ENCODE measurements around the gene PDGFRB. TPM values are rescaled to one million over a fixed set of nuclear protein-coding genes. Genes with fewer than 3 reads are reported as not detected.
"Not testable (repeated sequence)": the region's sequence is repeated elsewhere in the genome, so short reads cannot be mapped to it uniquely, and the experiment has no call there.

PDGFRB gene
- total RNA-seq, 2 experiments from 2014 or later: 0.61 to 2.1 TPM

DNA sequence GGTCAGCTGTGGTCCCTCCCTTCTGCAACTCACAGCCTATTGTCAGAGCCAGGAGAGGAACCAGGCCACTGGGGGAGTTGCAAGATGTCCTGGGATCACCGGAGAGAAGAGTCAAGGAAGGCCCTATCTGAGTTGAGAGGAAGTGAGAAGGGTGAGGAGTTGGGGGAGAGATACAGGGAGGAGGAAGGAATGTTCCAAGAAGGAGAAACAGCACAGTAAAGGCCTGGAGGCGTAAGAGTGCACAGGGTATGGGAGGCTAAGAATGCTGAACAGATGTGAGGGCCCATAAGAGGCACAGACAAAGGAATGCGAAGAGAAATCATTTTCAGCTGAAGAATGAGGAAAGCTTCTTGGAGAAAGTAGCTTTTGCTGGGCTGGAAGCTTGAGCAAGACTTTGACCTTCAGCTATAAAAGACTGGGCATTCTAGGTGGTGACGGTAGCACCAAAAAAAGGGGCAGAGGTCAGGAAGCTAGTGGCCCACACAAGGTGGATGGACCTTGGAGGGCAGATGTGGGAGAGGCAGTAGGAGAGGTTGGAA is 47.7 kb downstream of the PDGFRB start:
- CTCF ChIA-PET: no interaction called here
- POLR2A ChIA-PET: no interaction called here

DNA sequence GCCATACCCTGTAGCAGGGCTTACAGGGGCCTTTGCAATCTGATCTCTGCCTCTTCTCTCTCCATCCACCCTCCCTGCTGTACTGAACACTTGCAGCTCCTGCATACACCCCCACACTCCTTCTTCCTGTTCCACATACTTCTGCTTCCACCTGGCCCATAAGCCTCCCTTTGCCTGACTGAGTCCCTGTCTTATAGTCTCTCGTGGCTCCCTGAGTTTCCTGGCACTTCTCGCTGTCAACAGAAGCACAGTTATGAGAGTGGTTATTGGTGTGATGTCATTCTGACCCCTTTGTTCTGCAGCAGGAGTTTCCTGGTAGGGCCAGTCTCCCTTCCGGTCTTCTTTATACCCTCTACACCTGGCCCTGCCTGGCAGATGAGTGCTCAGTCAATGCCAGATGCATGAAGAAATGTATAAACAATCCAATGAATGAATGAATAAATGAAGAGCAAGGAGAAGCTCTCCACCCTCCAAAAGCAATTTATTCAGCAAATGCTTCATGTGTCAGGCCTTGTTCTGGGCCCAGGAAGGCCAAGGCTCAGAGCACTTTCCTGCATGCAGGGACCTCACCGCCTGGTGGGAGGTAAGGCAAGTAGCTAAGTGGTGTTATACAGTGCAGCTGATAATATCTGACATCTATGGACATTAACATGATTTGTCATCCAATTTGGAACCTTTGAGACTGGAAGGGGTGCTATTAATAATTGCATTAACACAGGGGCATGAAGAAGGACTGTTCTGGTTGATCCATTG is 48.8 kb downstream of the PDGFRB start:
- ChIA-PET POLR2A (no interaction called here), CTCF (no interaction called here)

- CTCF ChIA-PET: no interaction called here
- POLR2A ChIA-PET: no interaction called here
Measured at GRCh38 chr5:150105928-150106615, 49.6 kb downstream of the PDGFRB start.

GRCh38 chr5:150104550-150104870 is 51.1 kb downstream of the PDGFRB start:
- CTCF ChIA-PET: no interaction called here
- POLR2A ChIA-PET: no interaction called here

DNA sequence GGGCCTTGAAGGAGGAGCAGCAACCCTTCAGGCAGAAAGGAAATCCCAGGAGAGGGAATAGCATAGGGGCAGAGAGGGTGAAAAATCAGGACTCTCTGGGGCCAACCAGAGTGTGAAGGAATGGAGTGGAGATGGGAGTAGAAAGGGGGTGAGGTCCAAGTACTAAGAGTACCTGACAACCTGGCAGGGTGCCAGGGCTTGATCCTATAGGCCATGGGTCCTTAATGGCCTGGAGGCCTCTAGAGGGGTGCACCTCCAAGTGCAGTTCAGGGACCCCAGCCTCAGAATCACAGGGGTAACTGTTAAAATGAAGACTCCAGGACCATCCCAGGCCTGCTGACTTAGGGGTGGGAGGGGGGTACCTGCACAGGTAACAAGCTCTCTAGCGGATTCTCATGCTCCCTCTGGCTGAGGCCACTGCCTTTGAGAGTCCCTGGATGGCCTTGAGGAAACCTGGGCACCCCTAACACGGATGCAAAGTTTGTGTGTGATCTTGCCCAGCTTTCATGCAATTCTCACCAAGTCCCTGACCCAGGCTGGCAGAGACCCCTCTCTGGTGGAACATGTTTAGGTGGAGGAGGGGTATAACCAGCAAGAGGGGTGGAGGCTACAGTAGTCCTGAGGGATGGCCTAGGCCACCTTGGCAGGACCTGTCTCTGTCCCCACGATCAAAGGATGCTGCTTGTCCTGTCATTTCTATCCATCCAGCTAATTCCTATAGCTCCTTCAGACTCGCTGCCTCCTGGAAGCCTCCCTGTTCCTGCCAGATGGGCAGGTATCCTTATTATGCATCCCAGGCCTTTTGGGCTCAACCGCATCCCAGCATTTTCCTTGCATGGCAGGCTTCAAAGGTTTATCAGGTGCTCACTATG is 51.7 kb downstream of the PDGFRB start:
- CTCF ChIA-PET: no interaction called here
- POLR2A ChIA-PET: no interaction called here

DNA sequence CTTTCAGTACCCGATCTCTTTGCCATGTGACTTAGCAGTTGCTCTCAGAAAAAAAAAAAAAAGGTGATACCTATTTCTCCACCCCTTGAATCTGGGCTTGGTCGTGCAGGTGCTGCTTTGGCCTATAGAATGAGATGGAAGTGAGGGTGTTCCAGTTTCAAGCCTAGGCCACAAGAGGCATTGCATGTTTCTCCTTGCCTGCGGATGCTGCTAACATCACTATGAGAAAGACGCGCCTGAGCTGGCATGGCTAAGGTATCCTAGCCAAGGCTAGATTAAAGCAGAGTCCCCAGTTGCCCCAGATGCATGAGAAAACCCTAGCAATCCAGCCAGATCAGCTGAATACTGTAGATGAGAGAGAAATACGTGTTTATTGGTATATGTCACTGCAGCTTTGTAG is 54.6 kb downstream of the PDGFRB start:
- POLR2A ChIA-PET: no interaction called here
- CTCF ChIA-PET: no interaction called here

- ChIA-PET POLR2A (interaction anchor here (0.6 kb wide), 1 partner anchor 37 kb away, joined by 4 read pairs; no protein-coding TSS in a partner anchor), CTCF (no interaction called here)
Measured at GRCh38 chr5:150097152-150097551, 58.5 kb downstream of the PDGFRB start.

DNA sequence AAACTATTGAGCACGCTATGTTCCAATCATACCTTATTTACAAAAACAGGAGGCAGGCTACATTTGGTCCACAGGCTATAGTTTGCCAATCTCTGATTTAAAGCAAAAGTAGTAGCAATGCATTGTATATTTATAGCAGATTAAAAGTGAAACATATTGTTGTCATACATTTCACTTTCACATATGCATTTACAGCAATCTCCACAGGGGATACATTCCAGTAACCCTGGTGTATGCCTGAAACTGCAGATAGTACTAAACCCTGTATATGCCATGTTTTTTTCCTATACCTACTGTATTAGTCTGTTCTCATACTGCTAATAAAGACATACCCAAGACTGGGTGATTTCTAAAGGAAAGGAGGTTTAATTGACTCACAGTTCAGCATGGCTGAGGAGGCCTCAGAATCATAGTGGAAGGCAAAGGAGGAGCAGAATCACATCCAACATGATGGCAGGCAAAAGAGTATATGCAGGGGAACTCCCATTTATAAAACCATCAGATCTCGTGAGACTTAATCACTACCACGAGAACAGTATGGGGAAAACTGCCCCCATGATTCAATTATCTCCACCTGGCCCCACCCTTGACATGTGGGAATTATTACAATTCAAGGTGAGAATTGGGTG is 63.4 kb downstream of the PDGFRB start:
- CTCF ChIA-PET: no interaction called here
- POLR2A ChIA-PET: no interaction called here

GRCh38 chr5:150085950-150086715 is 69.5 kb downstream of the PDGFRB start, which contains the start of gene CSF1R:
TSS of gene CSF1R (minus strand) at chr5:150086554. CDS start at chr5:150086427, 127 bp downstream.
- ChIA-PET POLR2A (no interaction called here), CTCF (no interaction called here)

GRCh38 chr5:150085191-150085912 is 70.3 kb downstream of the PDGFRB start:
- POLR2A ChIA-PET: no interaction called here
- CTCF ChIA-PET: no interaction called here

GRCh38 chr5:150084754-150085153 is 70.9 kb downstream of the PDGFRB start:
- POLR2A ChIA-PET: not testable (repeated sequence)

GRCh38 chr5:150082889-150083288 is 72.8 kb downstream of the PDGFRB start:
- POLR2A ChIA-PET: no interaction called here
- CTCF ChIA-PET: no interaction called here

More at GRCh38 chr5:150084754-150085153, 70.9 kb downstream of the PDGFRB start:
- CTCF ChIA-PET: not testable (repeated sequence)

- CTCF ChIA-PET: no interaction called here
- POLR2A ChIA-PET: no interaction called here
Measured at GRCh38 chr5:150082374-150082773, 73.3 kb downstream of the PDGFRB start.

GRCh38 chr5:150081541-150082283 is 73.9 kb downstream of the PDGFRB start:
- POLR2A ChIA-PET: no interaction called here
- CTCF ChIA-PET: no interaction called here

DNA sequence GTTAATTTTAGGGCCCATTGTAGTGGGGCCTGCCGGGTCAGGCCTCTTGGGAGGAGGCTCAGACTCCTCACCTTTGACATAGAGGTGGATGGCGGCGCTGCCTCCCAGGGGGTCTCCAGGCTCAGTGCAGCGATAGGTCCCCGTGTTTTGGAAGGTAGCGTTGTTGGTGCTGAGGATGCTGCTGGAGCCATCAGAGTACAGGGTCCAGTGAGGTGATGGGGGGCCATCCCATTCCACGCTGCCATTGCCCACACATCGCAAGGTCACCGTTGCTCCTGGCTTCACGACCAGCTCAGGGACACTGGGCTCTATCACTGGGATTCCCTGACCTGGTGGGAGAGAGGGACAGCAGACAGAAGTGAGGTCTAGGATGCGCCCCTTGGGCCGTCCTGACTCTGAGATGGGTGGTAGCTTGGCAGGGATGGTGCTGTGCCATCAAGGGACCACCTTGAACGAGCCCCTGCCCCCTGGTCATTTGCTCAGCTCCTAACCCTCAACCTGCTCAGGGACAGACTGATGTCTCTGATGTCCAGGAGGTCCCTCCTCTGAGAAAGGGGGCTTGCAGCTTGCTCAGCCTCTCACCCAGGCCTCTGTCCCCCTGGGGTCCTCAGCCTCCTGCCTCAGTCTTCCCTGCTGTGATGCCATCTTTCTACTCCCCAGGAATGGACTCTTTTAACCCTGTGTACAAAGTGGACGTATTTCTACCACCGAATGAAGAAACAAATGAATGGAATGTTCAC is 74.8 kb downstream of the PDGFRB start:
- POLR2A ChIA-PET: no interaction called here
- CTCF ChIA-PET: no interaction called here

- POLR2A ChIA-PET: no interaction called here
- CTCF ChIA-PET: no interaction called here
Measured at GRCh38 chr5:150079909-150080461, 75.7 kb downstream of the PDGFRB start.
